H1 (cell line): ENCODE data around the gene PDIA5. TPM values are rescaled to one million over a fixed set of nuclear protein-coding genes. Genes with fewer than 3 reads are reported as not detected.

Experiments
- CTCF ChIA-PET: fragments of 300-600 bp; sonication (Branson Sonifier 250); formaldehyde crosslinking; loops from one replicate; lab custom pipeline; 2021; ENCODE audit not compliant: partially characterized antibody; lab: Charles Lee
- POLR2A ChIA-PET: fragments of 300-600 bp; sonication (Branson Sonifier 250); formaldehyde crosslinking; loops from one replicate; lab custom pipeline; 2021; ENCODE audit warnings: inconsistent platforms; ENCODE audit not compliant: partially characterized antibody; lab: Charles Lee
- DNase-seq, 2 experiments: peaks; one replicate each; pipeline versions ENCODE4 v3.0.0 to v3.0.0-alpha.2; 2010 to 2022; ENCODE audit warnings: low spot score in 2 of 2, low read depth in 1 of 2, mixed read lengths in 1 of 2
- FAIRE-seq: peaks from 2 replicates; lab custom pipeline; 2011; peaks lifted over from hg19 to GRCh38; lab: Jason Lieb, UNC
- H2AFZ ChIP-seq: 2 replicates; pipeline ENCODE4 v1.8.1; 2012; ENCODE audit warnings: low read length, inconsistent platforms
- H2AK5ac ChIP-seq: 2 replicates; pipeline ENCODE4 v1.6.1; 2013; ENCODE audit warnings: low read depth, low read length
- H2BK120ac ChIP-seq: replicated peaks from 2 replicates; pipeline ENCODE3; 2013; ENCODE audit warnings: low read depth, low read length, inconsistent platforms
- H2BK12ac ChIP-seq: 2 replicates; pipeline ENCODE4 v1.6.1; 2013; ENCODE audit warnings: low read depth, low read length
- H2BK15ac ChIP-seq: 2 replicates; pipeline ENCODE4 v1.6.1; 2013; ENCODE audit warnings: low read length
- H2BK20ac ChIP-seq: 2 replicates; pipeline ENCODE4 v1.6.1; 2013; ENCODE audit warnings: low read length
- H2BK5ac ChIP-seq: 2 replicates; pipeline ENCODE4 v1.6.1; 2013; ENCODE audit warnings: low read depth, low read length
- H3K14ac ChIP-seq: 2 replicates; pipeline ENCODE4 v1.6.1; 2013; ENCODE audit warnings: inconsistent platforms; ENCODE audit not compliant: insufficient read length
- H3K18ac ChIP-seq: 2 replicates; pipeline ENCODE4 v1.6.1; 2013; ENCODE audit warnings: low read length; ENCODE audit errors: extremely low read depth
- H3K23ac ChIP-seq: 2 replicates; pipeline ENCODE4 v1.6.1; 2013; ENCODE audit warnings: inconsistent platforms; ENCODE audit not compliant: insufficient read length
- H3K23me2 ChIP-seq: 2 replicates; pipeline ENCODE4 v1.6.1; 2013; ENCODE audit warnings: low read depth, low read length
- H3K27ac ChIP-seq: 2 replicates; pipeline ENCODE4 v1.6.1; 2011; ENCODE audit warnings: low read depth, low read length, inconsistent platforms
- H3K27me3 ChIP-seq, 4 experiments: replicated peaks in 1 of 4; 1 replicate in 1 of 4; 2 replicates in 3 of 4; pipeline versions ENCODE4 v1.6.1 to v1.8.1; 2011 to 2013; ENCODE audit warnings: low read length in 3 of 4, mild to moderate bottlenecking in 3 of 4, inconsistent platforms in 2 of 4, mixed read lengths in 2 of 4, moderate library complexity in 1 of 4; ENCODE audit not compliant: control insufficient read depth in 3 of 4, insufficient read depth in 3 of 4; ENCODE audit errors: extremely low read depth in 1 of 4
- H3K36me3 ChIP-seq, 4 experiments: 2 replicates each; pipeline versions ENCODE4 v1.6.1 to v1.8.1; 2011 to 2013; ENCODE audit warnings: mild to moderate bottlenecking in 4 of 4, low read length in 3 of 4, moderate library complexity in 2 of 4, control low read depth in 1 of 4, inconsistent platforms in 1 of 4; ENCODE audit not compliant: insufficient read depth in 4 of 4, control insufficient read depth in 2 of 4
- H3K4ac ChIP-seq: replicated peaks from 2 replicates; pipeline ENCODE3; 2013; ENCODE audit warnings: low read length, low read depth, mixed read lengths, inconsistent platforms; ENCODE audit not compliant: insufficient read length
- H3K4me1 ChIP-seq, 4 experiments: replicated peaks in 1 of 4; 1 replicate in 1 of 4; 2 replicates in 3 of 4; pipeline versions ENCODE4 v1.6.1 to v1.8.1; 2011 to 2013; ENCODE audit warnings: low read length in 3 of 4, inconsistent platforms in 2 of 4, mixed read lengths in 1 of 4; ENCODE audit not compliant: insufficient read depth in 4 of 4, control insufficient read depth in 3 of 4
- H3K4me2 ChIP-seq, 2 experiments: 2 replicates each; pipeline versions ENCODE4 v1.6.1 to v1.8.1; 2011 to 2013; ENCODE audit warnings: low read depth in 2 of 2, low read length in 2 of 2, control low read depth in 1 of 2, inconsistent platforms in 1 of 2, mild to moderate bottlenecking in 1 of 2; ENCODE audit not compliant: insufficient read depth in 1 of 2
- H3K4me3 ChIP-seq, 4 experiments: fragments of 200-600, 300-600 bp in 1 of 4; sonication (generic), shearing (Covaris generic), sonication (Bioruptor Twin) in 1 of 4; 2 replicates each; pipeline versions ENCODE4 v1.5.1 to v1.8.1; 2011 to 2016; ENCODE audit warnings: low read length in 4 of 4, low read depth in 3 of 4, control low read depth in 2 of 4, inconsistent platforms in 2 of 4, mild to moderate bottlenecking in 2 of 4, mixed read lengths in 1 of 4, moderate library complexity in 1 of 4; ENCODE audit not compliant: insufficient read depth in 2 of 4; ENCODE audit errors: extremely low read depth in 1 of 4
- H3K56ac ChIP-seq: replicated peaks from 2 replicates; pipeline ENCODE3; 2013; ENCODE audit warnings: low read depth, mild to moderate bottlenecking, mixed read lengths, low read length, inconsistent platforms; ENCODE audit not compliant: insufficient read length
- H3K79me1 ChIP-seq: 2 replicates; pipeline ENCODE4 v1.6.1; 2013; ENCODE audit warnings: low read depth, low read length, control low read depth
- H3K79me2 ChIP-seq, 2 experiments: 2 replicates each; pipeline versions ENCODE4 v1.6.1 to v1.8.1; 2012 to 2013; ENCODE audit warnings: low read length in 2 of 2, mild to moderate bottlenecking in 2 of 2, inconsistent platforms in 1 of 2; ENCODE audit not compliant: insufficient read depth in 2 of 2, control insufficient read depth in 1 of 2
- H3K9ac ChIP-seq, 4 experiments: replicated peaks in 1 of 4; 1 replicate in 1 of 4; 2 replicates in 3 of 4; pipeline versions ENCODE4 v1.6.1 to v1.8.1; 2011 to 2013; ENCODE audit warnings: low read depth in 3 of 4, low read length in 3 of 4, control low read depth in 2 of 4, mild to moderate bottlenecking in 2 of 4, moderate library complexity in 2 of 4, inconsistent platforms in 1 of 4; ENCODE audit errors: extremely low read depth in 1 of 4
- H3K9me3 ChIP-seq, 2 experiments: 2 replicates each; pipeline versions ENCODE4 v1.6.1 to v1.8.1; 2012 to 2013; ENCODE audit warnings: mild to moderate bottlenecking in 2 of 2, moderate library complexity in 2 of 2, control low read depth in 1 of 2, inconsistent platforms in 1 of 2, low read depth in 1 of 2, low read length in 1 of 2, mixed read lengths in 1 of 2; ENCODE audit not compliant: insufficient read depth in 2 of 2
- H4K20me1 ChIP-seq, 2 experiments: replicated peaks in 1 of 2; 2 replicates each; pipeline versions ENCODE3 to v1.8.1; 2011 to 2013; ENCODE audit warnings: inconsistent platforms in 2 of 2, low read length in 2 of 2, mild to moderate bottlenecking in 1 of 2; ENCODE audit not compliant: insufficient read depth in 2 of 2, control insufficient read depth in 1 of 2
- H4K5ac ChIP-seq: 2 replicates; pipeline ENCODE4 v1.6.1; 2013; ENCODE audit warnings: low read length, low read depth, mixed read lengths, inconsistent platforms; ENCODE audit not compliant: insufficient read length
- H4K8ac ChIP-seq: 2 replicates; pipeline ENCODE4 v1.8.0; 2013; ENCODE audit warnings: mild to moderate bottlenecking, moderate library complexity, low read length, inconsistent platforms; ENCODE audit not compliant: insufficient read depth; ENCODE audit errors: extremely low read depth
- H4K91ac ChIP-seq: replicated peaks from 2 replicates; pipeline ENCODE3; 2013; ENCODE audit warnings: low read length, mixed read lengths, inconsistent platforms; ENCODE audit not compliant: insufficient read length
- EZH2 ChIP-seq: fragments of 200-600 bp; sonication (generic); IDR thresholded peaks from 2 replicates; pipeline ENCODE4 v1.7.1; 2012; ENCODE audit warnings: low read depth, mild to moderate bottlenecking, moderate library complexity, low read length, inconsistent platforms; ENCODE audit not compliant: severe bottlenecking
- HDAC2 ChIP-seq, 2 experiments: fragments of 300-600 bp in 1 of 2; sonication (generic) in 1 of 2; IDR thresholded peaks; 2 replicates each; pipeline ENCODE4 v1.6.1; 2011 to 2012; ENCODE audit warnings: low read depth in 2 of 2, low read length in 2 of 2, mild to moderate bottlenecking in 2 of 2, moderate library complexity in 2 of 2, borderline replicate concordance in 1 of 2, inconsistent platforms in 1 of 2
- MAX ChIP-seq: IDR thresholded peaks from 2 replicates; pipeline ENCODE4 v1.6.1; 2012; ENCODE audit warnings: inconsistent platforms
- RAD21 ChIP-seq, 2 experiments: IDR thresholded peaks in 1 of 2; conservative IDR thresholded peaks in 1 of 2; 2 replicates each; pipeline ENCODE4 v1.6.1; 2011; ENCODE audit warnings: low read depth in 2 of 2, low read length in 2 of 2, improper control_type of control experiment in 1 of 2, inconsistent platforms in 1 of 2, mild to moderate bottlenecking in 1 of 2, moderate library complexity in 1 of 2
- WGBS, 2 experiments: shearing (Covaris generic) in 1 of 2; methylation state at CpG; one replicate each; pipeline versions ENCODE4 v1.1.6 to v1.1.7; 2013 to 2015; ENCODE audit warnings: low lambda C conversion rate in 2 of 2, mixed read lengths in 2 of 2, inconsistent platforms in 1 of 2, low coverage in 1 of 2, missing lambda C conversion rate in 1 of 2; ENCODE audit not compliant: insufficient replicate concordance in 2 of 2, insufficient coverage in 1 of 2, insufficient read length in 1 of 2; ENCODE audit errors: extremely low coverage in 1 of 2, missing lambda C conversion rate in 1 of 2; 5-methylcytosine and 5-hydroxymethylcytosine counted together
- polyA plus RNA-seq, 7 experiments: library from polyadenylated mRNA; depleted of rRNA in 3 of 7; stranded (reverse) in 5 of 7; unstranded in 2 of 7; fragments of >200 nt in 5 of 7; fragments of 200-250 nt in 2 of 7; gene quantifications; 1 replicate in 5 of 7; 2 replicates in 1 of 7; 4 replicates in 1 of 7; pipeline versions ENCODE4 v1.2.1 to v1.2.3, GENCODE V29; 2011 to 2013; ENCODE audit warnings: missing spikeins in 2 of 7, mixed read lengths in 2 of 7
- total RNA-seq: library from RNA; stranded (reverse); fragmentation: NEBNext Ultra II Directional; extraction: Animal tissue kit (Norgen Biotek cat#: 25700); gene quantifications from 2 replicates; pipeline ENCODE4 v1.2.1, GENCODE V29; 2021

Gene PDIA5
- total and polyA plus RNA-seq, 2 of the 8 experiments (the other 6 are each of a cell fraction or from before 2014, with no cell fraction given): 18.2 to 32.8 TPM

- no peak overlapping the region for H3K9ac ChIP-seq
- H3K4me2 ChIP-seq: peak overlapping the region in 1 of 2 experiments; percentile 53; a peak in 3 of 4 replicates
- peaks cover 7% of the 10 kb centered on the region for H3K79me1 ChIP-seq
- H3K56ac ChIP-seq: no peak overlapping the region
- no peaks in the 10 kb centered on the region for H3K9me3 ChIP-seq
- H4K20me1 ChIP-seq: peaks cover 1 to 3% of the 10 kb centered on the region in 2 experiments
- peaks cover 2 to 24% (median 7%) of the 10 kb centered on the region in 4 experiments; a peak in 6 of 8 replicates for H3K36me3 ChIP-seq
- TF ChIP-seq EZH2: no peak
- no peak for TF ChIP-seq RAD21 (IDR thresholded peaks at IDR 0.05 in 1 of 2, conservative IDR thresholded peaks at IDR 0.05 in 1 of 2; ENCODE audit: low read depth in 2 of 2, low read length in 2 of 2)
- no peak for TF ChIP-seq HDAC2 (IDR thresholded peaks at IDR 0.05; ENCODE audit: borderline replicate concordance in 1 of 2, low read depth in 2 of 2, low read length in 2 of 2)
- 0 out of 2 replicates have a peak, but pooled peaks have one; percentile 26 for TF ChIP-seq MAX
- WGBS, 2 experiments: 87% methylated on average over 11 of the region's 12 CpGs; no CpG with 5 or more reads in 1 of the 2 experiments
- H4K91ac ChIP-seq: peak overlapping the region; percentile 49
- H3K4ac ChIP-seq: peak overlapping the region; percentile 82
- H2BK5ac ChIP-seq: peak overlapping the region; percentile 50
- no peaks in the 10 kb centered on the region for H3K23me2 ChIP-seq
- POLR2A ChIA-PET: no interaction called here
- peak overlapping the region; percentile 48; the same call in 1 of the 2 replicates for H3K27ac ChIP-seq
- H2BK15ac ChIP-seq: peak overlapping the region; percentile 0; the same call in 1 of the 2 replicates
- no peak overlapping the region for H3K4me3 ChIP-seq
- FAIRE-seq: peak; percentile 7
- H2BK20ac ChIP-seq: peak overlapping the region; percentile 16; the same call in 1 of the 2 replicates
- H3K23ac ChIP-seq: no peak overlapping the region
- H2AFZ ChIP-seq: no peak overlapping the region
- no peaks in the 10 kb centered on the region for H3K27me3 ChIP-seq
- no peak overlapping the region; the same call in 1 of the 2 replicates for H4K8ac ChIP-seq
- peak overlapping the region; percentile 18 for H2BK120ac ChIP-seq
- CTCF ChIA-PET: interaction anchor here (0.6 to 2.4 kb wide), 12 partner anchors 10 to 157 kb away, joined by 3 to 10 read pairs (median 4); no protein-coding TSS in a partner anchor
- H3K18ac ChIP-seq: peak overlapping the region; percentile 85
- no peaks in the 10 kb centered on the region for H3K79me2 ChIP-seq
- DNase-seq: no peak
- peaks cover 4 to 20% (median 12%) of the 10 kb centered on the region in 4 experiments for H3K4me1 ChIP-seq
- peak overlapping the region; percentile 56 for H2BK12ac ChIP-seq
- H4K5ac ChIP-seq: peak overlapping the region; percentile 10
- H3K14ac ChIP-seq: no peak overlapping the region
- peak overlapping the region; percentile 11; the same call in 1 of the 2 replicates for H2AK5ac ChIP-seq
Observed at GRCh38 chr3:123099331-123100192, 32.7 kb downstream of the PDIA5 start.
